Glutamatergic neuron (in vitro differentiated cells): Measurements from ENCODE around the gene CADM2. TPM values are rescaled to one million over a fixed set of nuclear protein-coding genes. Genes with fewer than 3 reads are reported as not detected.

Source experiments
- DNase-seq: peaks from one replicate; pipeline ENCODE4 v3.0.0; 2022
- H3K27ac Mint-ChIP-seq: one replicate; pipeline ENCODE4 v1.8.0; 2020; ENCODE audit warnings: mild to moderate bottlenecking, mixed read lengths, inconsistent platforms; ENCODE audit not compliant: unreplicated experiment
- H3K27me3 Mint-ChIP-seq: one replicate; pipeline ENCODE4 v1.8.0; 2020; ENCODE audit warnings: mild to moderate bottlenecking, moderate library complexity, mixed read lengths, inconsistent platforms; ENCODE audit not compliant: unreplicated experiment
- H3K36me3 Mint-ChIP-seq: one replicate; pipeline ENCODE4 v1.8.0; 2020; ENCODE audit warnings: mild to moderate bottlenecking, mixed read lengths, inconsistent platforms; ENCODE audit not compliant: unreplicated experiment
- H3K4me1 Mint-ChIP-seq: one replicate; pipeline ENCODE4 v1.8.0; 2020; ENCODE audit warnings: mild to moderate bottlenecking, low read depth, mixed read lengths, inconsistent platforms; ENCODE audit not compliant: unreplicated experiment
- H3K4me3 Mint-ChIP-seq: one replicate; pipeline ENCODE4 v1.8.0; 2020; ENCODE audit warnings: mild to moderate bottlenecking, mixed read lengths, inconsistent platforms; ENCODE audit not compliant: unreplicated experiment
- H3K9me3 Mint-ChIP-seq: one replicate; pipeline ENCODE4 v1.8.0; 2020; ENCODE audit warnings: mild to moderate bottlenecking, moderate library complexity, mixed read lengths, inconsistent platforms; ENCODE audit not compliant: unreplicated experiment
- CTCF ChIP-seq: fragments of 200-600 bp; sonication (generic); IDR thresholded peaks from one replicate; pipeline ENCODE4 v1.5.0; 2021; ENCODE audit not compliant: partially characterized antibody, unreplicated experiment
- total RNA-seq: library from RNA; stranded (reverse); fragmentation: NEBNext Ultra II Directional; extraction: Animal tissue kit (Norgen Biotek cat#: 25700); gene quantifications from one replicate; pipeline ENCODE4 v1.2.1, GENCODE V29; 2021; ENCODE audit not compliant: unreplicated experiment

Gene CADM2
- total RNA-seq, 1 donor from 2014 or later: 233 TPM

- no peak overlapping the region for H3K4me3 Mint-ChIP-seq
- H3K27me3 Mint-ChIP-seq: no peaks in the 10 kb centered on the region
- H3K4me1 Mint-ChIP-seq: peaks cover 15% of the 10 kb centered on the region
- no peaks in the 10 kb centered on the region for H3K36me3 Mint-ChIP-seq
- DNase-seq: no peak
- TF ChIP-seq CTCF: no peak
- H3K9me3 Mint-ChIP-seq: no peaks in the 10 kb centered on the region
- no peak overlapping the region for H3K27ac Mint-ChIP-seq
Observed at GRCh38 chr3:85474241-85474640, 515.5 kb downstream of the CADM2 start.

GRCh38 chr3:85475346-85475745, 516.6 kb downstream of the CADM2 start:
- Mint-ChIP-seq H3K9me3 (no peaks in the 10 kb centered on the region), H3K27me3 (no peaks in the 10 kb centered on the region), H3K36me3 (no peaks in the 10 kb centered on the region), H3K4me1 (peaks cover 15% of the 10 kb centered on the region), H3K27ac (no peak overlapping the region), H3K4me3 (no peak overlapping the region)
- TF ChIP-seq CTCF: no peak
- no peak for DNase-seq

GRCh38 chr3:85476891-85477495, 518.2 kb downstream of the CADM2 start:
- Mint-ChIP-seq H3K9me3 (no peaks in the 10 kb centered on the region), H3K27me3 (no peaks in the 10 kb centered on the region), H3K4me3 (peak overlapping the region; percentile 10), H3K36me3 (no peaks in the 10 kb centered on the region), H3K27ac (peak overlapping the region; percentile 46), H3K4me1 (peaks cover 15% of the 10 kb centered on the region)
- no peak for DNase-seq
- TF ChIP-seq CTCF: no peak

- no peaks in the 10 kb centered on the region for H3K27me3 Mint-ChIP-seq
- DNase-seq: no peak
- no peaks in the 10 kb centered on the region for H3K36me3 Mint-ChIP-seq
- no peaks in the 10 kb centered on the region for H3K9me3 Mint-ChIP-seq
- no peak overlapping the region for H3K27ac Mint-ChIP-seq
- peaks cover 14% of the 10 kb centered on the region for H3K4me1 Mint-ChIP-seq
- H3K4me3 Mint-ChIP-seq: no peak overlapping the region
- no peak for TF ChIP-seq CTCF
Observed at GRCh38 chr3:85481411-85482212, 522.8 kb downstream of the CADM2 start.

GRCh38 chr3:85482213-85482490, 523.4 kb downstream of the CADM2 start:
- no peak overlapping the region for H3K4me3 Mint-ChIP-seq
- no peak for TF ChIP-seq CTCF
- H3K36me3 Mint-ChIP-seq: no peaks in the 10 kb centered on the region
- no peak for DNase-seq
- H3K27me3 Mint-ChIP-seq: no peaks in the 10 kb centered on the region
- no peak overlapping the region for H3K27ac Mint-ChIP-seq
- H3K9me3 Mint-ChIP-seq: no peaks in the 10 kb centered on the region
- peaks cover 9% of the 10 kb centered on the region for H3K4me1 Mint-ChIP-seq
